ENCODE measurements around the gene SERPINA10.

The SERPINA10 gene

GRCh38 chr14:94292872-94293577 lies at the start of gene SERPINA10:
Gene SERPINA10 (minus strand): TSS chr14:94293268. CDS start chr14:94290593, 2,675 bp downstream.
- no peak for DNase-seq

- peak; percentile 87 for DNase-seq
Measured at GRCh38 chr14:94342334-94342934, 49.4 kb upstream of the SERPINA10 start.

GRCh38 chr14:94341656-94342333 lies 48.7 kb upstream of the SERPINA10 start:
- no peak for DNase-seq

- no peak for DNase-seq
Measured at GRCh38 chr14:94340533-94340932, 47.5 kb upstream of the SERPINA10 start.

GRCh38 chr14:94338023-94338422 lies 45.0 kb upstream of the SERPINA10 start:
- no peak for DNase-seq

- DNase-seq, result no peak
Measured at GRCh38 chr14:94337274-94337673, 44.2 kb upstream of the SERPINA10 start.

GRCh38 chr14:94334872-94335271 lies 41.8 kb upstream of the SERPINA10 start:
- DNase-seq, result no peak

- no peak for DNase-seq
Measured at GRCh38 chr14:94332587-94332986, 39.5 kb upstream of the SERPINA10 start.

GRCh38 chr14:94332063-94332583 lies 39.1 kb upstream of the SERPINA10 start:
- no peak for DNase-seq

GRCh38 chr14:94331462-94331861 lies 38.4 kb upstream of the SERPINA10 start:
- DNase-seq, result no peak

GRCh38 chr14:94330857-94331256 lies 37.8 kb upstream of the SERPINA10 start:
- DNase-seq, result no peak

GRCh38 chr14:94330432-94330831 lies 37.4 kb upstream of the SERPINA10 start:
- no peak for DNase-seq

GRCh38 chr14:94329857-94330256 lies 36.8 kb upstream of the SERPINA10 start:
- no peak for DNase-seq

GRCh38 chr14:94328196-94328595 lies 35.1 kb upstream of the SERPINA10 start:
- no peak for DNase-seq

- no peak for DNase-seq
Measured at GRCh38 chr14:94322648-94323570, 29.8 kb upstream of the SERPINA10 start, which contains the start of gene SERPINA6. Gene SERPINA6 (minus strand): TSS chr14:94323336. CDS start chr14:94314648, 8,688 bp downstream.

GRCh38 chr14:94321421-94322271 lies 28.6 kb upstream of the SERPINA10 start:
- DNase-seq, result no peak

GRCh38 chr14:94320243-94320642 lies 27.2 kb upstream of the SERPINA10 start:
- no peak for DNase-seq

- DNase-seq, result no peak
Measured at GRCh38 chr14:94317259-94317658, 24.2 kb upstream of the SERPINA10 start.

GRCh38 chr14:94316692-94317091 lies 23.6 kb upstream of the SERPINA10 start:
- no peak for DNase-seq

GRCh38 chr14:94314890-94315289 lies 21.8 kb upstream of the SERPINA10 start:
- no peak for DNase-seq

GRCh38 chr14:94313991-94314655 lies 21.1 kb upstream of the SERPINA10 start:
- DNase-seq, result no peak

Data from NCI-H2029 (cell line).